ENCODE results near the gene CCDC110.
A peak's percentile ranks its signal among the peaks of the same experiment; 100 is the strongest.

CCDC110 gene

GRCh38 chr4:185472103-185472542 is 590 bp upstream of the CCDC110 start:
- Histone ChIP-seq H3K4me1 (ENCODE audit: insufficient read depth, insufficient read length) (peaks cover 2% of the 10 kb centered on the region), H3K36me3 (ENCODE audit: insufficient read depth, insufficient read length, low read length) (no peaks in the 10 kb centered on the region), H3K9ac (ENCODE audit: insufficient read length, low read depth) (peak overlapping the region; percentile 61), H3K9me3 (ENCODE audit: insufficient read depth, low read length) (no peaks in the 10 kb centered on the region), H3K27me3 (ENCODE audit: insufficient read depth, insufficient read length) (peaks cover 34% of the 10 kb centered on the region), H3K4me3 (ENCODE audit: insufficient read length, low read depth) (peak overlapping the region; percentile 64)
- DNase-seq (ENCODE audit: low read depth, low spot score) = no peak
- TF ChIP-seq ZNF274 (IDR thresholded peaks at IDR 0.05; ENCODE audit: low read depth, low read length) = no peak
- no peak for TF ChIP-seq YY1 (IDR thresholded peaks at IDR 0.05; ENCODE audit: insufficient read depth, insufficient read length)
- no peak for TF ChIP-seq SUZ12 (IDR thresholded peaks at IDR 0.05; ENCODE audit: extremely low read depth, insufficient read depth, insufficient read length)

GRCh38 chr4:185470501-185471195 is 885 bp downstream of the CCDC110 start:
- Histone ChIP-seq H3K27me3 (ENCODE audit: insufficient read depth, insufficient read length) (peaks cover 28% of the 10 kb centered on the region), H3K4me3 (ENCODE audit: insufficient read length, low read depth) (peak overlapping the region; percentile 62), H3K36me3 (ENCODE audit: insufficient read depth, insufficient read length, low read length) (no peaks in the 10 kb centered on the region), H3K9me3 (ENCODE audit: insufficient read depth, low read length) (no peaks in the 10 kb centered on the region), H3K9ac (ENCODE audit: insufficient read length, low read depth) (peak overlapping the region; percentile 56), H3K4me1 (ENCODE audit: insufficient read depth, insufficient read length) (peaks cover 2% of the 10 kb centered on the region)
- DNase-seq (ENCODE audit: low read depth, low spot score) = no peak
- TF ChIP-seq ZNF274 (IDR thresholded peaks at IDR 0.05; ENCODE audit: low read depth, low read length) (no peak), YY1 (IDR thresholded peaks at IDR 0.05; ENCODE audit: insufficient read depth, insufficient read length) (no peak), SUZ12 (IDR thresholded peaks at IDR 0.05; ENCODE audit: extremely low read depth, insufficient read depth, insufficient read length) (no peak)

GRCh38 chr4:185469580-185470154 is 1.9 kb downstream of the CCDC110 start:
- Histone ChIP-seq H3K27me3 (ENCODE audit: insufficient read depth, insufficient read length) (peaks cover 28% of the 10 kb centered on the region), H3K9me3 (ENCODE audit: insufficient read depth, low read length) (no peaks in the 10 kb centered on the region), H3K36me3 (ENCODE audit: insufficient read depth, insufficient read length, low read length) (no peaks in the 10 kb centered on the region), H3K4me3 (ENCODE audit: insufficient read length, low read depth) (no peak overlapping the region), H3K4me1 (ENCODE audit: insufficient read depth, insufficient read length) (peaks cover 2% of the 10 kb centered on the region), H3K9ac (ENCODE audit: insufficient read length, low read depth) (no peak overlapping the region)
- DNase-seq (ENCODE audit: low read depth, low spot score) = no peak
- TF ChIP-seq SUZ12 (IDR thresholded peaks at IDR 0.05; ENCODE audit: extremely low read depth, insufficient read depth, insufficient read length) = no peak
- TF ChIP-seq YY1 (IDR thresholded peaks at IDR 0.05; ENCODE audit: insufficient read depth, insufficient read length) = no peak
- TF ChIP-seq ZNF274 (IDR thresholded peaks at IDR 0.05; ENCODE audit: low read depth, low read length) = no peak

- no peak overlapping the region for H3K4me3 ChIP-seq (ENCODE audit: insufficient read length, low read depth)
- peaks cover 2% of the 10 kb centered on the region for H3K4me1 ChIP-seq (ENCODE audit: insufficient read depth, insufficient read length)
- H3K9ac ChIP-seq (ENCODE audit: insufficient read length, low read depth) = no peak overlapping the region
- no peaks in the 10 kb centered on the region for H3K36me3 ChIP-seq (ENCODE audit: insufficient read depth, insufficient read length, low read length)
- no peak for DNase-seq (ENCODE audit: low read depth, low spot score)
- TF ChIP-seq ZNF274 (IDR thresholded peaks at IDR 0.05; ENCODE audit: low read depth, low read length) (no peak), YY1 (IDR thresholded peaks at IDR 0.05; ENCODE audit: insufficient read depth, insufficient read length) (no peak), SUZ12 (IDR thresholded peaks at IDR 0.05; ENCODE audit: extremely low read depth, insufficient read depth, insufficient read length) (no peak)
- no peaks in the 10 kb centered on the region for H3K9me3 ChIP-seq (ENCODE audit: insufficient read depth, low read length)
- H3K27me3 ChIP-seq (ENCODE audit: insufficient read depth, insufficient read length) = peaks cover 28% of the 10 kb centered on the region
Observed at GRCh38 chr4:185468999-185469398, 2.5 kb downstream of the CCDC110 start.

- Histone ChIP-seq H3K36me3 (ENCODE audit: insufficient read depth, insufficient read length, low read length) (no peaks in the 10 kb centered on the region), H3K27me3 (ENCODE audit: insufficient read depth, insufficient read length) (peaks cover 28% of the 10 kb centered on the region), H3K4me1 (ENCODE audit: insufficient read depth, insufficient read length) (peaks cover 2% of the 10 kb centered on the region), H3K9ac (ENCODE audit: insufficient read length, low read depth) (no peak overlapping the region), H3K4me3 (ENCODE audit: insufficient read length, low read depth) (no peak overlapping the region), H3K9me3 (ENCODE audit: insufficient read depth, low read length) (no peaks in the 10 kb centered on the region)
- no peak for DNase-seq (ENCODE audit: low read depth, low spot score)
- no peak for TF ChIP-seq SUZ12 (IDR thresholded peaks at IDR 0.05; ENCODE audit: extremely low read depth, insufficient read depth, insufficient read length)
- TF ChIP-seq ZNF274 (IDR thresholded peaks at IDR 0.05; ENCODE audit: low read depth, low read length) = no peak
- no peak for TF ChIP-seq YY1 (IDR thresholded peaks at IDR 0.05; ENCODE audit: insufficient read depth, insufficient read length)
Observed at GRCh38 chr4:185467991-185468390, 3.5 kb downstream of the CCDC110 start.

GRCh38 chr4:185467101-185467500 is 4.4 kb downstream of the CCDC110 start:
- no peak for DNase-seq (ENCODE audit: low read depth, low spot score)
- TF ChIP-seq SUZ12 (IDR thresholded peaks at IDR 0.05; ENCODE audit: extremely low read depth, insufficient read depth, insufficient read length) (no peak), YY1 (IDR thresholded peaks at IDR 0.05; ENCODE audit: insufficient read depth, insufficient read length) (no peak), ZNF274 (IDR thresholded peaks at IDR 0.05; ENCODE audit: low read depth, low read length) (no peak)
- Histone ChIP-seq H3K9ac (ENCODE audit: insufficient read length, low read depth) (no peak overlapping the region), H3K9me3 (ENCODE audit: insufficient read depth, low read length) (no peaks in the 10 kb centered on the region), H3K36me3 (ENCODE audit: insufficient read depth, insufficient read length, low read length) (no peaks in the 10 kb centered on the region), H3K27me3 (ENCODE audit: insufficient read depth, insufficient read length) (peaks cover 27% of the 10 kb centered on the region), H3K4me3 (ENCODE audit: insufficient read length, low read depth) (no peak overlapping the region), H3K4me1 (ENCODE audit: insufficient read depth, insufficient read length) (peaks cover 2% of the 10 kb centered on the region)

GRCh38 chr4:185465707-185466106 is 5.8 kb downstream of the CCDC110 start:
- H3K4me1 ChIP-seq (ENCODE audit: insufficient read depth, insufficient read length) = peaks cover 2% of the 10 kb centered on the region
- DNase-seq (ENCODE audit: low read depth, low spot score) = no peak
- H3K4me3 ChIP-seq (ENCODE audit: insufficient read length, low read depth) = no peak overlapping the region
- H3K9me3 ChIP-seq (ENCODE audit: insufficient read depth, low read length) = no peaks in the 10 kb centered on the region
- TF ChIP-seq SUZ12 (IDR thresholded peaks at IDR 0.05; ENCODE audit: extremely low read depth, insufficient read depth, insufficient read length) (no peak), YY1 (IDR thresholded peaks at IDR 0.05; ENCODE audit: insufficient read depth, insufficient read length) (no peak), ZNF274 (IDR thresholded peaks at IDR 0.05; ENCODE audit: low read depth, low read length) (no peak)
- no peak overlapping the region for H3K9ac ChIP-seq (ENCODE audit: insufficient read length, low read depth)
- H3K27me3 ChIP-seq (ENCODE audit: insufficient read depth, insufficient read length) = peaks cover 19% of the 10 kb centered on the region
- H3K36me3 ChIP-seq (ENCODE audit: insufficient read depth, insufficient read length, low read length) = no peaks in the 10 kb centered on the region

All from NT2/D1 (cell line).